ENCODE data around the gene RPS17.

RPS17 gene

GRCh38 chr15:82554849-82555248 lies 14.6 kb upstream of the RPS17 start:
- TF ChIP-seq TAF1 (IDR thresholded peaks at IDR 0.05; ENCODE audit: borderline replicate concordance, insufficient read depth, low read length) (no peak), SIN3A (IDR thresholded peaks at IDR 0.05; ENCODE audit: borderline replicate concordance, insufficient read depth, low read length) (no peak), REST (IDR thresholded peaks at IDR 0.05; ENCODE audit: insufficient read depth in 1 of 2, low read depth in 2 of 2, low read length in 2 of 2) (no peak), FOXP2 (optimal IDR thresholded peaks at IDR 0.05; ENCODE audit: borderline replicate concordance, extremely low read depth, extremely low read length, insufficient read depth) (no peak), POLR2AphosphoS5 (IDR thresholded peaks at IDR 0.05; ENCODE audit: low read depth, low read length) (no peak)

- TF ChIP-seq TAF1 (IDR thresholded peaks at IDR 0.05; ENCODE audit: borderline replicate concordance, insufficient read depth, low read length) (no peak), POLR2AphosphoS5 (IDR thresholded peaks at IDR 0.05; ENCODE audit: low read depth, low read length) (no peak), FOXP2 (optimal IDR thresholded peaks at IDR 0.05; ENCODE audit: borderline replicate concordance, extremely low read depth, extremely low read length, insufficient read depth) (no peak), REST (IDR thresholded peaks at IDR 0.05; ENCODE audit: insufficient read depth in 1 of 2, low read depth in 2 of 2, low read length in 2 of 2) (no peak), SIN3A (IDR thresholded peaks at IDR 0.05; ENCODE audit: borderline replicate concordance, insufficient read depth, low read length) (no peak)
These were observed 14.1 kb upstream of the RPS17 start for GRCh38 chr15:82554351-82554750.

GRCh38 chr15:82553846-82554245 lies 13.6 kb upstream of the RPS17 start:
- no peak for TF ChIP-seq SIN3A (IDR thresholded peaks at IDR 0.05; ENCODE audit: borderline replicate concordance, insufficient read depth, low read length)
- no peak for TF ChIP-seq TAF1 (IDR thresholded peaks at IDR 0.05; ENCODE audit: borderline replicate concordance, insufficient read depth, low read length)
- TF ChIP-seq POLR2AphosphoS5 (IDR thresholded peaks at IDR 0.05; ENCODE audit: low read depth, low read length) = no peak
- no peak for TF ChIP-seq FOXP2 (optimal IDR thresholded peaks at IDR 0.05; ENCODE audit: borderline replicate concordance, extremely low read depth, extremely low read length, insufficient read depth)
- TF ChIP-seq REST (IDR thresholded peaks at IDR 0.05; ENCODE audit: insufficient read depth in 1 of 2, low read depth in 2 of 2, low read length in 2 of 2) = no peak

GRCh38 chr15:82552861-82553260 lies 12.6 kb upstream of the RPS17 start:
- TF ChIP-seq SIN3A (IDR thresholded peaks at IDR 0.05; ENCODE audit: borderline replicate concordance, insufficient read depth, low read length) = no peak
- no peak for TF ChIP-seq REST (IDR thresholded peaks at IDR 0.05; ENCODE audit: insufficient read depth in 1 of 2, low read depth in 2 of 2, low read length in 2 of 2)
- no peak for TF ChIP-seq FOXP2 (optimal IDR thresholded peaks at IDR 0.05; ENCODE audit: borderline replicate concordance, extremely low read depth, extremely low read length, insufficient read depth)
- no peak for TF ChIP-seq POLR2AphosphoS5 (IDR thresholded peaks at IDR 0.05; ENCODE audit: low read depth, low read length)
- TF ChIP-seq TAF1 (IDR thresholded peaks at IDR 0.05; ENCODE audit: borderline replicate concordance, insufficient read depth, low read length) = no peak

Data from PFSK-1 (cell line).